Keratinocyte (primary cell): ENCODE results near the gene MIER3. TPM values are rescaled to one million over a fixed set of nuclear protein-coding genes. Genes with fewer than 3 reads are reported as not detected.

Experiments
- DNase-seq: peaks from one replicate; pipeline ENCODE4 v3.0.0-alpha.2; 2011; ENCODE audit warnings: low read depth, missing footprints, low spot score
- FAIRE-seq: peaks from 2 replicates; lab custom pipeline; 2011; peaks lifted over from hg19 to GRCh38; lab: Jason Lieb, UNC
- H2AFZ ChIP-seq: 2 replicates; pipeline ENCODE4 v1.6.0; 2012; ENCODE audit warnings: low read length, control low read depth, inconsistent platforms; ENCODE audit not compliant: control insufficient read depth
- H3K27ac ChIP-seq: 2 replicates; pipeline ENCODE4 v1.5.1; 2011; ENCODE audit warnings: low read length; ENCODE audit not compliant: control insufficient read depth, insufficient read depth
- H3K27me3 ChIP-seq: 3 replicates; pipeline ENCODE4 v1.6.0; 2011; ENCODE audit warnings: low read length; ENCODE audit not compliant: control insufficient read depth, insufficient read depth; ENCODE audit errors: extremely low read depth
- H3K36me3 ChIP-seq, 2 experiments: 2 replicates in 1 of 2; 3 replicates in 1 of 2; pipeline ENCODE4 v1.5.1; 2011; ENCODE audit warnings: low read length in 2 of 2, mild to moderate bottlenecking in 1 of 2; ENCODE audit not compliant: control insufficient read depth in 2 of 2, insufficient read depth in 2 of 2; ENCODE audit errors: extremely low read depth in 1 of 2
- H3K4me1 ChIP-seq: 3 replicates; pipeline ENCODE4 v1.5.1; 2011; ENCODE audit warnings: low read length; ENCODE audit not compliant: control insufficient read depth, insufficient read depth; ENCODE audit errors: extremely low read depth
- H3K4me2 ChIP-seq: 3 replicates; pipeline ENCODE4 v1.6.0; 2011; ENCODE audit warnings: low read depth, low read length; ENCODE audit not compliant: control insufficient read depth, insufficient read depth; ENCODE audit errors: extremely low read depth
- H3K4me3 ChIP-seq, 3 experiments: fragments of 200-600 bp in 1 of 3; sonication (generic) in 1 of 3; 2 replicates in 2 of 3; 3 replicates in 1 of 3; pipeline ENCODE4 v1.5.1; 2011 to 2016; ENCODE audit warnings: low read length in 3 of 3, mild to moderate bottlenecking in 3 of 3, control low read depth in 2 of 3, inconsistent platforms in 1 of 3, low read depth in 1 of 3, mixed read lengths in 1 of 3, mixed run types in 1 of 3, moderate library complexity in 1 of 3; ENCODE audit not compliant: control insufficient read depth in 2 of 3, insufficient read depth in 2 of 3; ENCODE audit errors: extremely low read depth in 1 of 3
- H3K79me2 ChIP-seq: 2 replicates; pipeline ENCODE4 v1.6.0; 2012; ENCODE audit warnings: low read length; ENCODE audit not compliant: control insufficient read depth, insufficient read depth
- H3K9ac ChIP-seq: 3 replicates; pipeline ENCODE4 v1.6.0; 2011; ENCODE audit warnings: low read length; ENCODE audit not compliant: control insufficient read depth, insufficient read depth; ENCODE audit errors: extremely low read depth
- H3K9me1 ChIP-seq: 3 replicates; pipeline ENCODE4 v1.6.0; 2011; ENCODE audit warnings: low read length; ENCODE audit not compliant: control insufficient read depth, insufficient read depth; ENCODE audit errors: extremely low read depth
- H3K9me3 ChIP-seq: 2 replicates; pipeline ENCODE4 v1.5.1; 2012; ENCODE audit warnings: low read depth, low read length; ENCODE audit not compliant: control insufficient read depth
- H4K20me1 ChIP-seq: 3 replicates; pipeline ENCODE4 v1.6.0; 2011; ENCODE audit warnings: low read length; ENCODE audit not compliant: control insufficient read depth, insufficient read depth; ENCODE audit errors: extremely low read depth
- CTCF ChIP-seq, 3 experiments: IDR thresholded peaks in 1 of 3; conservative IDR thresholded peaks in 1 of 3; optimal IDR thresholded peaks in 1 of 3; 2 replicates in 2 of 3; 3 replicates in 1 of 3; pipeline versions ENCODE3 to v1.5.1; 2011; ENCODE audit warnings: low read length in 3 of 3, mild to moderate bottlenecking in 3 of 3, moderate library complexity in 2 of 3, control low read depth in 1 of 3, inconsistent platforms in 1 of 3; ENCODE audit not compliant: insufficient read depth in 2 of 3; ENCODE audit errors: extremely low read depth in 1 of 3
- EZH2 ChIP-seq: IDR thresholded peaks from one replicate; pipeline ENCODE4 v1.6.1; 2012; ENCODE audit warnings: inconsistent platforms, mild to moderate bottlenecking, low read length, moderate library complexity
- dilution Hi-C: fragments of 300-500 bp; cut with MboI; formaldehyde crosslinking; loops from one replicate; pipeline ENCODE4 v1.7.0; 2020; ENCODE audit warnings: low sequenced_read_pairs; ENCODE audit not compliant: extremely low pct_ligation_motif_present
- polyA plus RNA-seq, 5 experiments: library from polyadenylated mRNA; depleted of rRNA in 3 of 5; stranded (reverse) in 3 of 5; stranded (forward) in 1 of 5; unstranded in 1 of 5; fragments of >200 nt; gene quantifications; 1 replicate in 1 of 5; 2 replicates in 3 of 5; 3 replicates in 1 of 5; pipeline versions ENCODE4 v1.2.1 to v1.2.3, GENCODE V29; 2011 to 2012; ENCODE audit warnings: missing spikeins in 2 of 5, low read depth in 1 of 5, low replicate concordance in 1 of 5

MIER3 gene
- polyA plus RNA-seq, 1 donor (not counting 4 experiments of a cell fraction or from before 2014, with no cell fraction given) = 13.3 TPM

GRCh38 chr5:56971275-56971674, 19.4 kb upstream of the MIER3 start:
- Histone ChIP-seq H2AFZ (no peak overlapping the region), H3K9me1 (no peaks in the 10 kb centered on the region), H3K27ac (no peak overlapping the region), H3K4me2 (no peak overlapping the region), H3K4me1 (no peaks in the 10 kb centered on the region), H3K79me2 (no peaks in the 10 kb centered on the region), H3K9me3 (no peaks in the 10 kb centered on the region), H4K20me1 (no peaks in the 10 kb centered on the region), H3K4me3 (no peak overlapping the region), H3K27me3 (peaks cover 9% of the 10 kb centered on the region), H3K9ac (no peak overlapping the region), H3K36me3 (no peaks in the 10 kb centered on the region)
- TF ChIP-seq CTCF (optimal IDR thresholded peaks at IDR 0.05 in 1 of 3, IDR thresholded peaks at IDR 0.05 in 1 of 3, conservative IDR thresholded peaks at IDR 0.05 in 1 of 3; ENCODE audit: extremely low read depth in 1 of 3, insufficient read depth in 2 of 3, low read length in 3 of 3) = no peak
- TF ChIP-seq EZH2 = no peak
- FAIRE-seq = no peak
- no peak for DNase-seq
- dilution Hi-C loops = no loop called here

GRCh38 chr5:56964173-56964572, 12.2 kb upstream of the MIER3 start:
- Histone ChIP-seq H3K4me3 (no peak overlapping the region), H3K9me1 (no peaks in the 10 kb centered on the region), H3K27ac (no peak overlapping the region), H3K9me3 (no peaks in the 10 kb centered on the region), H3K4me2 (no peak overlapping the region), H3K9ac (no peak overlapping the region), H2AFZ (no peak overlapping the region), H3K27me3 (peaks cover 21% of the 10 kb centered on the region), H3K79me2 (no peaks in the 10 kb centered on the region), H3K36me3 (no peaks in the 10 kb centered on the region), H3K4me1 (no peaks in the 10 kb centered on the region), H4K20me1 (no peaks in the 10 kb centered on the region)
- no peak for FAIRE-seq
- DNase-seq = no peak
- dilution Hi-C loops = no loop called here
- TF ChIP-seq CTCF (optimal IDR thresholded peaks at IDR 0.05 in 1 of 3, IDR thresholded peaks at IDR 0.05 in 1 of 3, conservative IDR thresholded peaks at IDR 0.05 in 1 of 3; ENCODE audit: extremely low read depth in 1 of 3, insufficient read depth in 2 of 3, low read length in 3 of 3) = no peak
- no peak for TF ChIP-seq EZH2
